HCT116 (cell line): Measurements from ENCODE around the gene IPP. TPM values are rescaled to one million over a fixed set of nuclear protein-coding genes. Genes with fewer than 3 reads are reported as not detected.

Source experiments
- ATAC-seq: fragments of 200-7000 bp; cut with Tn5 transposase; 2 replicates; pipeline ENCODE4 v1.9.1; 2020; ENCODE audit warnings: mild to moderate bottlenecking, moderate library complexity
- BruUV-seq: library from RNA; stranded (reverse); fragments of 400-500 nt; replicated peaks from 2 replicates; lab custom pipeline; 2021; lab: Mats Ljungman, UMichigan
- CTCF ChIA-PET: fragments of 300-600 bp; sonication (Branson Sonifier 250); formaldehyde crosslinking; loops from one replicate; lab custom pipeline; 2021; ENCODE audit warnings: antibody characterized with exemption; lab: Charles Lee
- POLR2A ChIA-PET: fragments of 300-600, 350-600 bp; sonication (Branson Sonifier 250); formaldehyde crosslinking; loops from one replicate; lab custom pipeline; 2021; ENCODE audit warnings: antibody characterized with exemption; lab: Charles Lee
- RAD21 ChIA-PET, 2 experiments: fragments of 300-600 bp; sonication (Branson Sonifier 250); formaldehyde crosslinking; loops; one replicate each; lab custom pipeline; 2023; ENCODE audit warnings: low total read pairs in 2 of 2; ENCODE audit not compliant: uncharacterized antibody in 2 of 2, unreplicated experiment in 2 of 2, low non-redundant PET in 1 of 2; lab: Charles Lee
- DNase-seq: peaks from one replicate; pipeline ENCODE4 v3.0.0-alpha.2; 2010; ENCODE audit warnings: low read depth, low spot score
- H2AFZ ChIP-seq: fragments of 200-600 bp; shearing (Covaris generic), sonication (generic); 2 replicates; pipeline ENCODE4 v1.6.1; 2017; ENCODE audit warnings: low read depth, mixed run types, mixed read lengths, antibody characterized with exemption, low read length; ENCODE audit not compliant: poor library complexity, severe bottlenecking
- H3K27ac ChIP-seq: 2 replicates; pipeline ENCODE4 v1.5.1; 2012; ENCODE audit warnings: low read depth, low read length
- H3K27me3 ChIP-seq: fragments of 200-600 bp; sonication (generic); 2 replicates; pipeline ENCODE4 v1.6.1; 2016; ENCODE audit warnings: mixed run types, low read length, mixed read lengths; ENCODE audit not compliant: insufficient read depth
- H3K36me3 ChIP-seq, 2 experiments: fragments of 200-500 bp in 1 of 2; fragments of 200-600 bp in 1 of 2; sonication (Bioruptor generic) in 1 of 2; sonication (generic) in 1 of 2; 2 replicates each; pipeline versions ENCODE4 v1.5.1 to v1.6.1; 2014 to 2016; ENCODE audit warnings: low read length in 2 of 2, inconsistent platforms in 1 of 2, mixed read lengths in 1 of 2, mixed run types in 1 of 2; ENCODE audit not compliant: insufficient read depth in 2 of 2, control insufficient read depth in 1 of 2
- H3K4me1 ChIP-seq, 2 experiments: fragments of 200-600 bp in 1 of 2; sonication (generic) in 1 of 2; 2 replicates each; pipeline versions ENCODE4 v1.5.1 to v1.6.1; 2012 to 2017; ENCODE audit warnings: low read length in 2 of 2, inconsistent platforms in 1 of 2, mild to moderate bottlenecking in 1 of 2, mixed read lengths in 1 of 2, mixed run types in 1 of 2, moderate library complexity in 1 of 2; ENCODE audit not compliant: insufficient read depth in 2 of 2, control insufficient read depth in 1 of 2
- H3K4me2 ChIP-seq: fragments of 200-600 bp; sonication (generic); 2 replicates; pipeline ENCODE4 v1.6.1; 2017; ENCODE audit warnings: mixed run types, low read length, mixed read lengths
- H3K4me3 ChIP-seq, 2 experiments: fragments of 200-600 bp in 1 of 2; sonication (generic) in 1 of 2; replicated peaks in 1 of 2; 2 replicates each; pipeline ENCODE4 v1.5.1; 2011 to 2016; ENCODE audit warnings: low read length in 2 of 2, control low read depth in 1 of 2, low read depth in 1 of 2, mild to moderate bottlenecking in 1 of 2, mixed read lengths in 1 of 2, mixed run types in 1 of 2
- H3K79me2 ChIP-seq: fragments of 200-600 bp; sonication (generic); 2 replicates; pipeline ENCODE4 v1.6.1; 2017; ENCODE audit warnings: mild to moderate bottlenecking, mixed run types, low read length, moderate library complexity, mixed read lengths; ENCODE audit not compliant: insufficient read depth
- H3K9ac ChIP-seq: fragments of 200-600 bp; sonication (generic); 2 replicates; pipeline ENCODE4 v1.6.1; 2016; ENCODE audit warnings: low read length, mixed read lengths
- H3K9me2 ChIP-seq: fragments of 200-600 bp; sonication (generic), shearing (Covaris generic); 2 replicates; pipeline ENCODE4 v1.6.1; 2017; ENCODE audit warnings: mixed run types, mild to moderate bottlenecking, moderate library complexity; ENCODE audit not compliant: insufficient read depth
- H3K9me3 ChIP-seq, 2 experiments: fragments of 200-500 bp in 1 of 2; fragments of 200-600 bp in 1 of 2; sonication (Bioruptor generic) in 1 of 2; sonication (generic) in 1 of 2; 2 replicates each; pipeline ENCODE4 v1.6.1; 2014 to 2017; ENCODE audit warnings: low read length in 2 of 2, mixed read lengths in 2 of 2, inconsistent platforms in 1 of 2, low read depth in 1 of 2, mild to moderate bottlenecking in 1 of 2, mixed run types in 1 of 2, moderate library complexity in 1 of 2; ENCODE audit not compliant: control insufficient read depth in 1 of 2, insufficient read depth in 1 of 2
- H4K20me1 ChIP-seq: fragments of 200-600 bp; sonication (generic), shearing (Covaris generic); 2 replicates; pipeline ENCODE4 v1.6.1; 2017; ENCODE audit warnings: mixed run types, mild to moderate bottlenecking, moderate library complexity; ENCODE audit not compliant: insufficient read depth
- ATF3 ChIP-seq: IDR thresholded peaks from 2 replicates; pipeline ENCODE4 v1.6.1; 2012
- CBX3 ChIP-seq: IDR thresholded peaks from 2 replicates; pipeline ENCODE4 v1.6.1; 2012; ENCODE audit warnings: low read depth
- CEBPB ChIP-seq: IDR thresholded peaks from 2 replicates; pipeline ENCODE4 v1.6.1; 2012; ENCODE audit warnings: low read depth
- CTCF ChIP-seq, 3 experiments: fragments of 200-600 bp in 1 of 3; sonication (generic) in 1 of 3; IDR thresholded peaks in 2 of 3; conservative IDR thresholded peaks in 1 of 3; 2 replicates each; pipeline ENCODE4 v1.5.1; 2012 to 2017; ENCODE audit warnings: low read depth in 2 of 3, low read length in 2 of 3, antibody characterized with exemption in 1 of 3, borderline replicate concordance in 1 of 3, control low read depth in 1 of 3, mild to moderate bottlenecking in 1 of 3, mixed read lengths in 1 of 3, mixed run types in 1 of 3, moderate library complexity in 1 of 3; ENCODE audit not compliant: insufficient read depth in 1 of 3
- EZH2 ChIP-seq: fragments of 200-600 bp; sonication (generic); IDR thresholded peaks from 2 replicates; pipeline ENCODE4 v1.6.1; 2017; ENCODE audit warnings: antibody characterized with exemption, mixed run types
- EZH2phosphoT487 ChIP-seq: fragments of 200-600 bp; IDR thresholded peaks from 2 replicates; pipeline ENCODE4 v1.6.1; 2018; ENCODE audit warnings: antibody characterized with exemption, borderline replicate concordance
- FOSL1 ChIP-seq: IDR thresholded peaks from 2 replicates; pipeline ENCODE4 v1.6.1; 2012; ENCODE audit warnings: low read depth
- JUND ChIP-seq: IDR thresholded peaks from 2 replicates; pipeline ENCODE4 v1.6.1; 2012
- POLR2A ChIP-seq: IDR thresholded peaks from 2 replicates; pipeline ENCODE4 v1.7.0; 2011; ENCODE audit warnings: borderline replicate concordance; ENCODE audit not compliant: insufficient read depth, insufficient read length; ENCODE audit errors: extremely low read depth
- POLR2AphosphoS5 ChIP-seq: IDR thresholded peaks from 2 replicates; pipeline ENCODE4 v1.6.1; 2011; ENCODE audit warnings: mild to moderate bottlenecking, low read depth, low read length, moderate library complexity
- RAD21 ChIP-seq: IDR thresholded peaks from 2 replicates; pipeline ENCODE4 v1.6.1; 2012; ENCODE audit warnings: low read depth, mild to moderate bottlenecking
- REST ChIP-seq: IDR thresholded peaks from 2 replicates; pipeline ENCODE4 v1.6.1; 2012; ENCODE audit warnings: low read depth
- SIN3A ChIP-seq: IDR thresholded peaks from 2 replicates; pipeline ENCODE4 v1.6.1; 2012; ENCODE audit warnings: low read depth
- SP1 ChIP-seq: IDR thresholded peaks from 2 replicates; pipeline ENCODE4 v1.6.1; 2012; ENCODE audit warnings: low read depth
- SRF ChIP-seq: IDR thresholded peaks from 2 replicates; pipeline ENCODE4 v1.6.1; 2012; ENCODE audit warnings: low read depth
- TCF7L2 ChIP-seq: IDR thresholded peaks from 2 replicates; pipeline ENCODE4 v1.7.0; 2011; ENCODE audit warnings: borderline replicate concordance, inconsistent platforms; ENCODE audit not compliant: insufficient read depth, insufficient read length; ENCODE audit errors: extremely low read depth
- YY1 ChIP-seq: IDR thresholded peaks from 2 replicates; pipeline ENCODE4 v1.6.1; 2011; ENCODE audit warnings: low read length, low read depth, moderate library complexity, mild to moderate bottlenecking; ENCODE audit not compliant: insufficient replicate concordance; ENCODE audit errors: extremely low read depth
- ZBTB33 ChIP-seq: IDR thresholded peaks from 2 replicates; pipeline ENCODE4 v1.6.1; 2011; ENCODE audit warnings: mild to moderate bottlenecking, low read length, moderate library complexity; ENCODE audit not compliant: insufficient replicate concordance; ENCODE audit errors: extremely low read depth
- ZFX ChIP-seq: fragments of 450-650 bp; IDR thresholded peaks from 2 replicates; pipeline ENCODE4 v1.6.1; 2017
- intact Hi-C: fragments of 100-400 bp; cut with micrococcal nuclease; formaldehyde crosslinking; loops from 2 replicates; pipeline ENCODE4 v1.10.0; 2022
- total RNA-seq: library from RNA; stranded (reverse); gene quantifications from one replicate; pipeline ENCODE4 v1.2.1, GENCODE V29; 2021; ENCODE audit not compliant: unreplicated experiment

Gene IPP
- total RNA-seq, 1 experiment from 2014 or later: 13.8 TPM

- BruUV-seq: no TSS peak
- TF ChIP-seq YY1: no peak
- TF ChIP-seq JUND: no peak
- TF ChIP-seq POLR2AphosphoS5: no peak
- TF ChIP-seq CBX3: no peak
- no peak for TF ChIP-seq FOSL1
- no peak for TF ChIP-seq SIN3A
- TF ChIP-seq CTCF (IDR thresholded peaks at IDR 0.05 in 2 of 3, conservative IDR thresholded peaks at IDR 0.05 in 1 of 3; ENCODE audit: borderline replicate concordance in 1 of 3, insufficient read depth in 1 of 3, low read depth in 2 of 3, low read length in 2 of 3): no peak
- no peak for TF ChIP-seq EZH2
- no peak for TF ChIP-seq ZFX
- TF ChIP-seq EZH2phosphoT487: no peak
- TF ChIP-seq POLR2A: no peak
- TF ChIP-seq REST: no peak
- no peak for TF ChIP-seq ATF3
- TF ChIP-seq CEBPB: no peak
- TF ChIP-seq SRF: no peak
- TF ChIP-seq ZBTB33: no peak
- TF ChIP-seq TCF7L2: no peak
- TF ChIP-seq SP1: no peak
- no peak for TF ChIP-seq RAD21
- no peaks in the 10 kb centered on the region for H3K36me3 ChIP-seq
- ChIA-PET CTCF (no interaction called here), RAD21 (no interaction called here), POLR2A (no interaction called here)
- intact Hi-C loops: no loop called here
- DNase-seq (no peak), ATAC-seq (no peak)
- H2AFZ ChIP-seq: no peak overlapping the region
- H3K4me1 ChIP-seq: peaks cover 3 to 4% of the 10 kb centered on the region in 2 experiments; a peak in 2 of 4 replicates
- H4K20me1 ChIP-seq: no peaks in the 10 kb centered on the region; the same call in 1 of the 2 replicates
- no peak overlapping the region for H3K4me3 ChIP-seq
- no peak overlapping the region for H3K27ac ChIP-seq
- H3K9me3 ChIP-seq: no peaks in the 10 kb centered on the region
- H3K79me2 ChIP-seq: no peaks in the 10 kb centered on the region
- H3K4me2 ChIP-seq: no peak overlapping the region
- H3K9me2 ChIP-seq: no peaks in the 10 kb centered on the region
- no peak overlapping the region for H3K9ac ChIP-seq
- H3K27me3 ChIP-seq: no peaks in the 10 kb centered on the region
Measured at GRCh38 chr1:45730780-45731319, 19.6 kb downstream of the IPP start.
